ENCODE measurements around the gene RBM39. TPM values are rescaled to one million over a fixed set of nuclear protein-coding genes. Genes with fewer than 3 reads are reported as not detected.
"Not testable (repeated sequence)": the region's sequence is repeated elsewhere in the genome, so short reads cannot be mapped to it uniquely, and the experiment has no call there.

Gene RBM39
- total and polyA plus RNA-seq, 2 of the 8 experiments (the other 6 are each of a cell fraction or from before 2014, with no cell fraction given), result 78.0 to 219 TPM

GRCh38 chr20:35723652-35724320 lies 18.3 kb downstream of the RBM39 start:
- H3K18ac ChIP-seq (ENCODE audit: extremely low read depth, low read length); DNase-seq (ENCODE audit: low read depth in 1 of 2, low spot score in 2 of 2); H2BK5ac ChIP-seq (ENCODE audit: low read depth, low read length); H4K8ac ChIP-seq (ENCODE audit: extremely low read depth, insufficient read depth, low read length); H3K9me3 ChIP-seq (ENCODE audit: insufficient read depth in 2 of 2, low read depth in 1 of 2, low read length in 1 of 2); H2AFZ ChIP-seq (ENCODE audit: low read length); H2BK20ac ChIP-seq (ENCODE audit: low read length); H3K56ac ChIP-seq (replicated peaks; ENCODE audit: insufficient read length, low read depth, low read length); H3K23ac ChIP-seq (ENCODE audit: insufficient read length); H3K9ac ChIP-seq (replicated peaks in 1 of 4; ENCODE audit: extremely low read depth in 1 of 4, low read depth in 3 of 4, low read length in 3 of 4); H3K4me3 ChIP-seq (ENCODE audit: extremely low read depth in 1 of 4, insufficient read depth in 2 of 4, low read depth in 3 of 4, low read length in 4 of 4); H2BK12ac ChIP-seq (ENCODE audit: low read depth, low read length); H2AK5ac ChIP-seq (ENCODE audit: low read depth, low read length); H3K23me2 ChIP-seq (ENCODE audit: low read depth, low read length); H3K27ac ChIP-seq (ENCODE audit: low read depth, low read length); H2BK15ac ChIP-seq (ENCODE audit: low read length); H3K14ac ChIP-seq (ENCODE audit: insufficient read length); H2BK120ac ChIP-seq (replicated peaks; ENCODE audit: low read depth, low read length); FAIRE-seq; H3K4ac ChIP-seq (replicated peaks; ENCODE audit: insufficient read length, low read depth, low read length); H3K4me1 ChIP-seq (replicated peaks in 1 of 4; ENCODE audit: control insufficient read depth in 3 of 4, insufficient read depth in 4 of 4, low read length in 3 of 4); H3K27me3 ChIP-seq (replicated peaks in 1 of 4; ENCODE audit: control insufficient read depth in 3 of 4, extremely low read depth in 1 of 4, insufficient read depth in 3 of 4, low read length in 3 of 4); H3K4me2 ChIP-seq (ENCODE audit: insufficient read depth in 1 of 2, low read depth in 2 of 2, low read length in 2 of 2); H4K5ac ChIP-seq (ENCODE audit: insufficient read length, low read depth, low read length); H4K91ac ChIP-seq (replicated peaks; ENCODE audit: insufficient read length, low read length): not testable (repeated sequence)
- Histone ChIP-seq H3K79me1 (ENCODE audit: low read depth, low read length) (peaks cover 12% of the 10 kb centered on the region), H3K79me2 (ENCODE audit: control insufficient read depth in 1 of 2, insufficient read depth in 2 of 2, low read length in 2 of 2) (peaks cover 0 to 87% of the 10 kb centered on the region in 2 experiments; a peak in 2 of 4 replicates), H4K20me1 (replicated peaks in 1 of 2; ENCODE audit: control insufficient read depth in 1 of 2, insufficient read depth in 2 of 2, low read length in 2 of 2) (peaks cover 19 to 21% of the 10 kb centered on the region in 2 experiments), H3K36me3 (ENCODE audit: control insufficient read depth in 2 of 4, insufficient read depth in 4 of 4, low read length in 3 of 4) (peaks cover 65 to 99% (median 92%) of the 10 kb centered on the region in 4 experiments)
- POLR2A ChIA-PET (ENCODE audit: partially characterized antibody), result interaction anchor here (0.9 to 45.3 kb wide), 5 partner anchors 6 to 76 kb away, joined by 3 to 2341 read pairs (median 3); partner anchors contain the start of genes NFS1, RBM39 and ROMO1
- CTCF ChIA-PET (ENCODE audit: partially characterized antibody), result interaction anchor here (0.6 kb wide), 1 partner anchor 125 kb away, joined by 4 read pairs; no protein-coding TSS in a partner anchor
- WGBS, 2 experiments (ENCODE audit: extremely low coverage in 1 of 2, insufficient coverage in 1 of 2, insufficient read length in 1 of 2, insufficient replicate concordance in 2 of 2, low coverage in 1 of 2, low lambda C conversion rate in 2 of 2, missing lambda C conversion rate in 1 of 2), result 97% methylated on average over 12 of the region's 12 CpGs; no CpG with 5 or more reads in 1 of the 2 experiments
